Duodenal mucosa (tissue), 2 donors: ENCODE results near the gene PARP14.
"Not testable (repeated sequence)": the region's sequence is repeated elsewhere in the genome, so short reads cannot be mapped to it uniquely, and the experiment has no call there.

ENCODE experiments used
- H3K27ac ChIP-seq: one replicate; pipeline ENCODE4 v1.7.0; 2013; ENCODE audit warnings: low read depth, low read length
- H3K27me3 ChIP-seq, 2 donors: one replicate each; pipeline ENCODE4 v1.7.0; 2013; ENCODE audit warnings: low read length in 2 of 2, control low read depth in 1 of 2; ENCODE audit not compliant: insufficient read depth in 2 of 2, control insufficient read depth in 1 of 2
- H3K36me3 ChIP-seq, 2 donors: one replicate each; pipeline ENCODE4 v1.7.0; 2013; ENCODE audit warnings: low read length in 2 of 2, control low read depth in 1 of 2; ENCODE audit not compliant: insufficient read depth in 2 of 2, control insufficient read depth in 1 of 2
- H3K4me1 ChIP-seq, 2 donors: one replicate each; pipeline ENCODE4 v1.7.0; 2013; ENCODE audit warnings: low read length in 2 of 2, control low read depth in 1 of 2; ENCODE audit not compliant: insufficient read depth in 2 of 2, control insufficient read depth in 1 of 2
- H3K4me3 ChIP-seq, 2 donors: one replicate each; pipeline ENCODE4 v1.7.0; 2013; ENCODE audit warnings: low read length in 2 of 2, low read depth in 1 of 2
- H3K9ac ChIP-seq, 2 donors: one replicate each; pipeline ENCODE4 v1.7.0; 2013; ENCODE audit warnings: low read length in 2 of 2, low read depth in 1 of 2
- H3K9me3 ChIP-seq, 2 donors: one replicate each; pipeline ENCODE4 v1.7.0; 2013; ENCODE audit warnings: low read length in 2 of 2, control low read depth in 1 of 2; ENCODE audit not compliant: control insufficient read depth in 1 of 2

The PARP14 gene

GRCh38 chr3:122658336-122658735 is 22.3 kb upstream of the PARP14 start:
- H3K36me3 ChIP-seq, H3K27ac ChIP-seq, H3K4me1 ChIP-seq, H3K9ac ChIP-seq, H3K27me3 ChIP-seq, H3K4me3 ChIP-seq, H3K9me3 ChIP-seq: not testable (repeated sequence)

- Histone ChIP-seq H3K27me3 (no peaks in the 10 kb centered on the region), H3K4me3 (no peak overlapping the region), H3K36me3 (no peaks in the 10 kb centered on the region), H3K4me1 (no peaks in the 10 kb centered on the region), H3K9me3 (no peaks in the 10 kb centered on the region), H3K27ac (no peak overlapping the region), H3K9ac (no peak overlapping the region)
Measured at GRCh38 chr3:122660297-122660974, 20.2 kb upstream of the PARP14 start.

GRCh38 chr3:122661633-122662032 is 19.0 kb upstream of the PARP14 start:
- Histone ChIP-seq H3K36me3 (no peaks in the 10 kb centered on the region), H3K27ac (no peak overlapping the region), H3K4me3 (no peak overlapping the region), H3K27me3 (no peaks in the 10 kb centered on the region), H3K9me3 (no peaks in the 10 kb centered on the region), H3K9ac (no peak overlapping the region), H3K4me1 (no peaks in the 10 kb centered on the region)

GRCh38 chr3:122662505-122662904 is 18.1 kb upstream of the PARP14 start:
- no peak overlapping the region for H3K27ac ChIP-seq
- no peak overlapping the region for H3K9ac ChIP-seq
- no peaks in the 10 kb centered on the region for H3K9me3 ChIP-seq
- H3K4me3 ChIP-seq: no peak overlapping the region
- H3K4me1 ChIP-seq: no peaks in the 10 kb centered on the region
- no peaks in the 10 kb centered on the region for H3K36me3 ChIP-seq
- no peaks in the 10 kb centered on the region for H3K27me3 ChIP-seq

GRCh38 chr3:122665226-122665786 is 15.3 kb upstream of the PARP14 start:
- Histone ChIP-seq H3K9ac (no peak overlapping the region), H3K4me1 (peaks cover 0 to 4% of the 10 kb centered on the region in 2 donors), H3K36me3 (no peaks in the 10 kb centered on the region), H3K27me3 (no peaks in the 10 kb centered on the region), H3K4me3 (no peak overlapping the region), H3K9me3 (no peaks in the 10 kb centered on the region), H3K27ac (no peak overlapping the region)

GRCh38 chr3:122665881-122666280 is 14.8 kb upstream of the PARP14 start:
- H3K9ac ChIP-seq: no peak overlapping the region
- H3K9me3 ChIP-seq: no peaks in the 10 kb centered on the region
- H3K27me3 ChIP-seq: no peaks in the 10 kb centered on the region
- H3K4me1 ChIP-seq: peaks cover 0 to 4% of the 10 kb centered on the region in 2 donors
- H3K27ac ChIP-seq: no peak overlapping the region
- no peak overlapping the region for H3K4me3 ChIP-seq
- H3K36me3 ChIP-seq: no peaks in the 10 kb centered on the region

- Histone ChIP-seq H3K27ac (no peak overlapping the region), H3K9me3 (no peaks in the 10 kb centered on the region)
Measured at GRCh38 chr3:122668930-122669730, 11.5 kb upstream of the PARP14 start.

GRCh38 chr3:122671553-122671952 is 9.1 kb upstream of the PARP14 start:
- H3K9ac ChIP-seq: no peak overlapping the region
- H3K9me3 ChIP-seq: no peaks in the 10 kb centered on the region
- no peak overlapping the region for H3K27ac ChIP-seq
- no peaks in the 10 kb centered on the region for H3K27me3 ChIP-seq
- no peaks in the 10 kb centered on the region for H3K36me3 ChIP-seq
- peaks cover 0 to 4% of the 10 kb centered on the region in 2 donors for H3K4me1 ChIP-seq
- no peak overlapping the region for H3K4me3 ChIP-seq

More at GRCh38 chr3:122668930-122669730, 11.5 kb upstream of the PARP14 start:
- no peak overlapping the region for H3K4me3 ChIP-seq
- H3K9ac ChIP-seq: no peak overlapping the region
- H3K27me3 ChIP-seq: no peaks in the 10 kb centered on the region
- no peaks in the 10 kb centered on the region for H3K36me3 ChIP-seq
- H3K4me1 ChIP-seq: peaks cover 0 to 4% of the 10 kb centered on the region in 2 donors

- H3K4me3 ChIP-seq: no peak overlapping the region
- H3K27ac ChIP-seq: no peak overlapping the region
- no peaks in the 10 kb centered on the region for H3K36me3 ChIP-seq
- peaks cover 5 to 11% of the 10 kb centered on the region in 2 donors for H3K4me1 ChIP-seq
- no peaks in the 10 kb centered on the region for H3K9me3 ChIP-seq
- H3K9ac ChIP-seq: no peak overlapping the region
- H3K27me3 ChIP-seq: no peaks in the 10 kb centered on the region
Measured at GRCh38 chr3:122674339-122674738, 6.3 kb upstream of the PARP14 start.

GRCh38 chr3:122676759-122677158 is 3.9 kb upstream of the PARP14 start:
- H3K9ac ChIP-seq: no peak overlapping the region
- peaks cover 18% of the 10 kb centered on the region in 2 donors for H3K4me1 ChIP-seq
- H3K9me3 ChIP-seq: no peaks in the 10 kb centered on the region
- no peaks in the 10 kb centered on the region for H3K36me3 ChIP-seq
- no peaks in the 10 kb centered on the region for H3K27me3 ChIP-seq
- no peak overlapping the region for H3K27ac ChIP-seq
- H3K4me3 ChIP-seq: no peak overlapping the region
